Measurements from ENCODE around the gene ROPN1.

The ROPN1 gene

DNA sequence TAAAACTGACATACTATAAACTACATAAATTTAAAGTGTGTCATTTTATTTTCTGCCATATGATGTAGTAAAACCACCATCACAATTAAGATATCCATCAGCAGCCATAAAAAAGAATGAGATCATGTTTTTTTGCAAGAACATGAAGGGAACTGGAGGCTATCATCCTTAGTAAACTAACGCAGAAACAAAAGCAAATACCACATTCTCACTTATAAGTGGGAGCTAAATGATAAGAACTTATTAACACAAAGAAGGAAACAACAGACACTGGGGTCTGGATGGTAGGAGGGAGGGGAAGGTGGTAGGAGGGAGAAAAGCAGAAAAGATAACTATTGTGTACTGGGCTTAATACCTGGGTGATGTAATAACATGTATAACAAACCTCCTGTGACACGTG lies 55.5 kb downstream of the ROPN1 start (continued):
- TF ChIP-seq, protein P1, sequence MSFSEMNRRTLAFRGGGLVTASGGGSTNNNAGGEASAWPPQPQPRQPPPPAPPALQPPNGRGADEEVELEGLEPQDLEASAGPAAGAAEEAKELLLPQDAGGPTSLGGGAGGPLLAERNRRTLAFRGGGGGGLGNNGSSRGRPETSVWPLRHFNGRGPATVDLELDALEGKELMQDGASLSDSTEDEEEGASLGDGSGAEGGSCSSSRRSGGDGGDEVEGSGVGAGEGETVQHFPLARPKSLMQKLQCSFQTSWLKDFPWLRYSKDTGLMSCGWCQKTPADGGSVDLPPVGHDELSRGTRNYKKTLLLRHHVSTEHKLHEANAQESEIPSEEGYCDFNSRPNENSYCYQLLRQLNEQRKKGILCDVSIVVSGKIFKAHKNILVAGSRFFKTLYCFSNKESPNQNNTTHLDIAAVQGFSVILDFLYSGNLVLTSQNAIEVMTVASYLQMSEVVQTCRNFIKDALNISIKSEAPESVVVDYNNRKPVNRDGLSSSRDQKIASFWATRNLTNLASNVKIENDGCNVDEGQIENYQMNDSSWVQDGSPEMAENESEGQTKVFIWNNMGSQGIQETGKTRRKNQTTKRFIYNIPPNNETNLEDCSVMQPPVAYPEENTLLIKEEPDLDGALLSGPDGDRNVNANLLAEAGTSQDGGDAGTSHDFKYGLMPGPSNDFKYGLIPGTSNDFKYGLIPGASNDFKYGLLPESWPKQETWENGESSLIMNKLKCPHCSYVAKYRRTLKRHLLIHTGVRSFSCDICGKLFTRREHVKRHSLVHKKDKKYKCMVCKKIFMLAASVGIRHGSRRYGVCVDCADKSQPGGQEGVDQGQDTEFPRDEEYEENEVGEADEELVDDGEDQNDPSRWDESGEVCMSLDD (tag by site-specific recombination; IDR thresholded peaks at IDR 0.05), result 0 out of 2 replicates have a peak, but pooled peaks have one; percentile 32
- TF ChIP-seq, protein P2, sequence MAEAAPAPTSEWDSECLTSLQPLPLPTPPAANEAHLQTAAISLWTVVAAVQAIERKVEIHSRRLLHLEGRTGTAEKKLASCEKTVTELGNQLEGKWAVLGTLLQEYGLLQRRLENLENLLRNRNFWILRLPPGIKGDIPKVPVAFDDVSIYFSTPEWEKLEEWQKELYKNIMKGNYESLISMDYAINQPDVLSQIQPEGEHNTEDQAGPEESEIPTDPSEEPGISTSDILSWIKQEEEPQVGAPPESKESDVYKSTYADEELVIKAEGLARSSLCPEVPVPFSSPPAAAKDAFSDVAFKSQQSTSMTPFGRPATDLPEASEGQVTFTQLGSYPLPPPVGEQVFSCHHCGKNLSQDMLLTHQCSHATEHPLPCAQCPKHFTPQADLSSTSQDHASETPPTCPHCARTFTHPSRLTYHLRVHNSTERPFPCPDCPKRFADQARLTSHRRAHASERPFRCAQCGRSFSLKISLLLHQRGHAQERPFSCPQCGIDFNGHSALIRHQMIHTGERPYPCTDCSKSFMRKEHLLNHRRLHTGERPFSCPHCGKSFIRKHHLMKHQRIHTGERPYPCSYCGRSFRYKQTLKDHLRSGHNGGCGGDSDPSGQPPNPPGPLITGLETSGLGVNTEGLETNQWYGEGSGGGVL (tag by site-specific recombination; IDR thresholded peaks at IDR 0.05), result peak; percentile 86
- TF ChIP-seq, protein P3, sequence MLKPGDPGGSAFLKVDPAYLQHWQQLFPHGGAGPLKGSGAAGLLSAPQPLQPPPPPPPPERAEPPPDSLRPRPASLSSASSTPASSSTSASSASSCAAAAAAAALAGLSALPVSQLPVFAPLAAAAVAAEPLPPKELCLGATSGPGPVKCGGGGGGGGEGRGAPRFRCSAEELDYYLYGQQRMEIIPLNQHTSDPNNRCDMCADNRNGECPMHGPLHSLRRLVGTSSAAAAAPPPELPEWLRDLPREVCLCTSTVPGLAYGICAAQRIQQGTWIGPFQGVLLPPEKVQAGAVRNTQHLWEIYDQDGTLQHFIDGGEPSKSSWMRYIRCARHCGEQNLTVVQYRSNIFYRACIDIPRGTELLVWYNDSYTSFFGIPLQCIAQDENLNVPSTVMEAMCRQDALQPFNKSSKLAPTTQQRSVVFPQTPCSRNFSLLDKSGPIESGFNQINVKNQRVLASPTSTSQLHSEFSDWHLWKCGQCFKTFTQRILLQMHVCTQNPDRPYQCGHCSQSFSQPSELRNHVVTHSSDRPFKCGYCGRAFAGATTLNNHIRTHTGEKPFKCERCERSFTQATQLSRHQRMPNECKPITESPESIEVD (tag by site-specific recombination; IDR thresholded peaks at IDR 0.05), result peak; percentile 98
- TF ChIP-seq ZNF157 (tag by site-specific recombination; IDR thresholded peaks at IDR 0.05) (no peak), ZNF558 (tag by site-specific recombination; IDR thresholded peaks at IDR 0.05) (peak; percentile 76), HOXD13 (CRISPR knock-in tag; IDR thresholded peaks at IDR 0.05; ENCODE audit: borderline replicate concordance) (peak; percentile 88), BCL11B (tag by site-specific recombination; IDR thresholded peaks at IDR 0.05; ENCODE audit: low read depth) (peak; percentile 75; the same call in 1 of the 2 replicates), KLF16 (tag by site-specific recombination; IDR thresholded peaks at IDR 0.05) (peak; percentile 63; the same call in 1 of the 2 replicates), ZFP37 (tag by site-specific recombination; IDR thresholded peaks at IDR 0.05) (0 out of 2 replicates have a peak, but pooled peaks have one; percentile 51), ZNF843 (tag by site-specific recombination; IDR thresholded peaks at IDR 0.05) (peak; percentile 99), ZNF366 (tag by site-specific recombination; conservative IDR thresholded peaks at IDR 0.05) (peak; percentile 93), ZNF354C (tag by site-specific recombination; IDR thresholded peaks at IDR 0.05; ENCODE audit: borderline replicate concordance, low read depth) (no peak), ZNF184 (tag by site-specific recombination; IDR thresholded peaks at IDR 0.05) (no peak), ZNF670 (tag by site-specific recombination; IDR thresholded peaks at IDR 0.05; ENCODE audit: low read depth) (no peak), TRIM28 (IDR thresholded peaks at IDR 0.05; ENCODE audit: borderline replicate concordance, low read length) (peak; percentile 63; the same call in 1 of the 2 replicates), WT1 (tag by site-specific recombination; IDR thresholded peaks at IDR 0.05) (peak; percentile 50; the same call in 1 of the 2 replicates), OVOL3 (tag by site-specific recombination; IDR thresholded peaks at IDR 0.05) (peak; percentile 89; the same call in 1 of the 2 replicates), ZNF239 (tag by site-specific recombination; IDR thresholded peaks at IDR 0.05) (peak; percentile 57; the same call in 1 of the 2 replicates)
- TF ChIP-seq, protein P4, sequence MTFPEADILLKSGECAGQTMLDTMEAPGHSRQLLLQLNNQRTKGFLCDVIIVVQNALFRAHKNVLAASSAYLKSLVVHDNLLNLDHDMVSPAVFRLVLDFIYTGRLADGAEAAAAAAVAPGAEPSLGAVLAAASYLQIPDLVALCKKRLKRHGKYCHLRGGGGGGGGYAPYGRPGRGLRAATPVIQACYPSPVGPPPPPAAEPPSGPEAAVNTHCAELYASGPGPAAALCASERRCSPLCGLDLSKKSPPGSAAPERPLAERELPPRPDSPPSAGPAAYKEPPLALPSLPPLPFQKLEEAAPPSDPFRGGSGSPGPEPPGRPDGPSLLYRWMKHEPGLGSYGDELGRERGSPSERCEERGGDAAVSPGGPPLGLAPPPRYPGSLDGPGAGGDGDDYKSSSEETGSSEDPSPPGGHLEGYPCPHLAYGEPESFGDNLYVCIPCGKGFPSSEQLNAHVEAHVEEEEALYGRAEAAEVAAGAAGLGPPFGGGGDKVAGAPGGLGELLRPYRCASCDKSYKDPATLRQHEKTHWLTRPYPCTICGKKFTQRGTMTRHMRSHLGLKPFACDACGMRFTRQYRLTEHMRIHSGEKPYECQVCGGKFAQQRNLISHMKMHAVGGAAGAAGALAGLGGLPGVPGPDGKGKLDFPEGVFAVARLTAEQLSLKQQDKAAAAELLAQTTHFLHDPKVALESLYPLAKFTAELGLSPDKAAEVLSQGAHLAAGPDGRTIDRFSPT (tag by site-specific recombination; IDR thresholded peaks at IDR 0.05), result peak; percentile 90
- TF ChIP-seq, protein P5, sequence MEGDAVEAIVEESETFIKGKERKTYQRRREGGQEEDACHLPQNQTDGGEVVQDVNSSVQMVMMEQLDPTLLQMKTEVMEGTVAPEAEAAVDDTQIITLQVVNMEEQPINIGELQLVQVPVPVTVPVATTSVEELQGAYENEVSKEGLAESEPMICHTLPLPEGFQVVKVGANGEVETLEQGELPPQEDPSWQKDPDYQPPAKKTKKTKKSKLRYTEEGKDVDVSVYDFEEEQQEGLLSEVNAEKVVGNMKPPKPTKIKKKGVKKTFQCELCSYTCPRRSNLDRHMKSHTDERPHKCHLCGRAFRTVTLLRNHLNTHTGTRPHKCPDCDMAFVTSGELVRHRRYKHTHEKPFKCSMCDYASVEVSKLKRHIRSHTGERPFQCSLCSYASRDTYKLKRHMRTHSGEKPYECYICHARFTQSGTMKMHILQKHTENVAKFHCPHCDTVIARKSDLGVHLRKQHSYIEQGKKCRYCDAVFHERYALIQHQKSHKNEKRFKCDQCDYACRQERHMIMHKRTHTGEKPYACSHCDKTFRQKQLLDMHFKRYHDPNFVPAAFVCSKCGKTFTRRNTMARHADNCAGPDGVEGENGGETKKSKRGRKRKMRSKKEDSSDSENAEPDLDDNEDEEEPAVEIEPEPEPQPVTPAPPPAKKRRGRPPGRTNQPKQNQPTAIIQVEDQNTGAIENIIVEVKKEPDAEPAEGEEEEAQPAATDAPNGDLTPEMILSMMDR (tag by site-specific recombination; IDR thresholded peaks at IDR 0.05), result no peak
- TF ChIP-seq, protein P6, sequence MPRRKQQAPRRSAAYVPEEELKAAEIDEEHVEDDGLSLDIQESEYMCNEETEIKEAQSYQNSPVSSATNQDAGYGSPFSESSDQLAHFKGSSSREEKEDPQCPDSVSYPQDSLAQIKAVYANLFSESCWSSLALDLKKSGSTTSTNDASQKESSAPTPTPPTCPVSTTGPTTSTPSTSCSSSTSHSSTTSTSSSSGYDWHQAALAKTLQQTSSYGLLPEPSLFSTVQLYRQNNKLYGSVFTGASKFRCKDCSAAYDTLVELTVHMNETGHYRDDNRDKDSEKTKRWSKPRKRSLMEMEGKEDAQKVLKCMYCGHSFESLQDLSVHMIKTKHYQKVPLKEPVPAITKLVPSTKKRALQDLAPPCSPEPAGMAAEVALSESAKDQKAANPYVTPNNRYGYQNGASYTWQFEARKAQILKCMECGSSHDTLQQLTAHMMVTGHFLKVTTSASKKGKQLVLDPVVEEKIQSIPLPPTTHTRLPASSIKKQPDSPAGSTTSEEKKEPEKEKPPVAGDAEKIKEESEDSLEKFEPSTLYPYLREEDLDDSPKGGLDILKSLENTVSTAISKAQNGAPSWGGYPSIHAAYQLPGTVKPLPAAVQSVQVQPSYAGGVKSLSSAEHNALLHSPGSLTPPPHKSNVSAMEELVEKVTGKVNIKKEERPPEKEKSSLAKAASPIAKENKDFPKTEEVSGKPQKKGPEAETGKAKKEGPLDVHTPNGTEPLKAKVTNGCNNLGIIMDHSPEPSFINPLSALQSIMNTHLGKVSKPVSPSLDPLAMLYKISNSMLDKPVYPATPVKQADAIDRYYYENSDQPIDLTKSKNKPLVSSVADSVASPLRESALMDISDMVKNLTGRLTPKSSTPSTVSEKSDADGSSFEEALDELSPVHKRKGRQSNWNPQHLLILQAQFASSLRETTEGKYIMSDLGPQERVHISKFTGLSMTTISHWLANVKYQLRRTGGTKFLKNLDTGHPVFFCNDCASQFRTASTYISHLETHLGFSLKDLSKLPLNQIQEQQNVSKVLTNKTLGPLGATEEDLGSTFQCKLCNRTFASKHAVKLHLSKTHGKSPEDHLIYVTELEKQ (tag by site-specific recombination; IDR thresholded peaks at IDR 0.05; ENCODE audit: borderline replicate concordance), result peak; percentile 94; the same call in 1 of the 2 replicates
- TF ChIP-seq, protein P7, sequence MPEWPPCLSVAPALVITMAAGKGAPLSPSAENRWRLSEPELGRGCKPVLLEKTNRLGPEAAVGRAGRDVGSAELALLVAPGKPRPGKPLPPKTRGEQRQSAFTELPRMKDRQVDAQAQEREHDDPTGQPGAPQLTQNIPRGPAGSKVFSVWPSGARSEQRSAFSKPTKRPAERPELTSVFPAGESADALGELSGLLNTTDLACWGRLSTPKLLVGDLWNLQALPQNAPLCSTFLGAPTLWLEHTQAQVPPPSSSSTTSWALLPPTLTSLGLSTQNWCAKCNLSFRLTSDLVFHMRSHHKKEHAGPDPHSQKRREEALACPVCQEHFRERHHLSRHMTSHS (tag by site-specific recombination; IDR thresholded peaks at IDR 0.05), result peak; percentile 84; the same call in 1 of the 2 replicates
- TF ChIP-seq, protein P8, sequence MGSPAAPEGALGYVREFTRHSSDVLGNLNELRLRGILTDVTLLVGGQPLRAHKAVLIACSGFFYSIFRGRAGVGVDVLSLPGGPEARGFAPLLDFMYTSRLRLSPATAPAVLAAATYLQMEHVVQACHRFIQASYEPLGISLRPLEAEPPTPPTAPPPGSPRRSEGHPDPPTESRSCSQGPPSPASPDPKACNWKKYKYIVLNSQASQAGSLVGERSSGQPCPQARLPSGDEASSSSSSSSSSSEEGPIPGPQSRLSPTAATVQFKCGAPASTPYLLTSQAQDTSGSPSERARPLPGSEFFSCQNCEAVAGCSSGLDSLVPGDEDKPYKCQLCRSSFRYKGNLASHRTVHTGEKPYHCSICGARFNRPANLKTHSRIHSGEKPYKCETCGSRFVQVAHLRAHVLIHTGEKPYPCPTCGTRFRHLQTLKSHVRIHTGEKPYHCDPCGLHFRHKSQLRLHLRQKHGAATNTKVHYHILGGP (tag by site-specific recombination; IDR thresholded peaks at IDR 0.05), result peak; percentile 52; the same call in 1 of the 2 replicates
